Measurements from ENCODE around the gene EEF1G.
"Not testable (repeated sequence)": the region's sequence is repeated elsewhere in the genome, so short reads cannot be mapped to it uniquely, and the experiment has no call there.

EEF1G gene
- 0 to 0.04 (median 0) reads per million in 3 experiments for total RNA-seq

- peak; percentile 100 for DNase-seq
These were observed at the start of gene EEF1G for GRCh38 chr11:62573592-62574362. Gene EEF1G, minus strand, starts transcription at chr11:62573891. Its CDS starts 49 bp downstream, at chr11:62573842.

- DNase-seq, result no peak
These were observed 48.9 kb upstream of the EEF1G start for GRCh38 chr11:62622476-62623089.

- DNase-seq, result peak; percentile 96
These were observed 48.1 kb upstream of the EEF1G start, which contains the start of gene B3GAT3 for GRCh38 chr11:62621567-62622470. Gene B3GAT3, minus strand, starts transcription at chr11:62621986. Its CDS starts 39 bp downstream, at chr11:62621947.

- no peak for DNase-seq
These were observed 47.4 kb upstream of the EEF1G start for GRCh38 chr11:62621027-62621566.

GRCh38 chr11:62616957-62617356 is 43.3 kb upstream of the EEF1G start:
- not testable (repeated sequence) for DNase-seq

- DNase-seq, result no peak
These were observed 41.8 kb upstream of the EEF1G start for GRCh38 chr11:62615521-62615920.

GRCh38 chr11:62614275-62614674 is 40.6 kb upstream of the EEF1G start:
- DNase-seq, result no peak

GRCh38 chr11:62613291-62613778 is 39.6 kb upstream of the EEF1G start:
- no peak for DNase-seq

GRCh38 chr11:62612366-62613290 is 38.9 kb upstream of the EEF1G start, which contains the start of the genes EML3 and ROM1:
Gene EML3, minus strand, starts transcription at chr11:62612775. Its CDS starts 318 bp downstream, at chr11:62612457.
Gene ROM1, plus strand, starts transcription at chr11:62613257. Its CDS starts 25 bp downstream, at chr11:62613282.
- DNase-seq, result peak; percentile 82

- no peak for DNase-seq
These were observed 38.1 kb upstream of the EEF1G start for GRCh38 chr11:62611705-62612365.

- no peak for DNase-seq
These were observed 37.4 kb upstream of the EEF1G start for GRCh38 chr11:62610814-62611704.

- DNase-seq, result no peak
These were observed 36.7 kb upstream of the EEF1G start for GRCh38 chr11:62610403-62610802.

- DNase-seq, result no peak
These were observed 35.1 kb upstream of the EEF1G start for GRCh38 chr11:62608776-62609175.

- no peak for DNase-seq
These were observed 34.0 kb upstream of the EEF1G start for GRCh38 chr11:62607714-62608113.

- DNase-seq, result no peak
These were observed 32.2 kb upstream of the EEF1G start for GRCh38 chr11:62605902-62606301.

GRCh38 chr11:62605467-62605866 is 31.8 kb upstream of the EEF1G start:
- DNase-seq, result no peak

GRCh38 chr11:62604460-62605120 is 30.9 kb upstream of the EEF1G start:
- DNase-seq, result no peak

GRCh38 chr11:62603776-62604299 is 30.1 kb upstream of the EEF1G start:
- DNase-seq, result no peak

GRCh38 chr11:62603072-62603408 is 29.3 kb upstream of the EEF1G start:
- DNase-seq, result no peak

All from central memory CD4-positive, alpha-beta T cell (primary cell).